ENCODE data around the gene IPPK. TPM values are rescaled to one million over a fixed set of nuclear protein-coding genes. Genes with fewer than 3 reads are reported as not detected.

Gene IPPK
- total RNA-seq, 3 donors from 2014 or later: 5.8 to 22.8 (median 12.1) TPM

GRCh38 chr9:92612816-92613215 lies 57.1 kb downstream of the IPPK start:
- DNase-seq (ENCODE audit: low spot score in 2 of 2): no peak
- Histone ChIP-seq H3K4me1 (no peaks in the 10 kb centered on the region), H3K27me3 (no peaks in the 10 kb centered on the region), H3K27ac (no peak overlapping the region), H3K9me3 (no peaks in the 10 kb centered on the region), H3K4me3 (no peak overlapping the region), H3K36me3 (no peaks in the 10 kb centered on the region)
- intact Hi-C loops (cut with DNase I; ENCODE audit: low total_unique reads): no loop called here
- TF ChIP-seq POLR2AphosphoS5 (IDR thresholded peaks at IDR 0.05): no peak
- TF ChIP-seq, protein P1, sequence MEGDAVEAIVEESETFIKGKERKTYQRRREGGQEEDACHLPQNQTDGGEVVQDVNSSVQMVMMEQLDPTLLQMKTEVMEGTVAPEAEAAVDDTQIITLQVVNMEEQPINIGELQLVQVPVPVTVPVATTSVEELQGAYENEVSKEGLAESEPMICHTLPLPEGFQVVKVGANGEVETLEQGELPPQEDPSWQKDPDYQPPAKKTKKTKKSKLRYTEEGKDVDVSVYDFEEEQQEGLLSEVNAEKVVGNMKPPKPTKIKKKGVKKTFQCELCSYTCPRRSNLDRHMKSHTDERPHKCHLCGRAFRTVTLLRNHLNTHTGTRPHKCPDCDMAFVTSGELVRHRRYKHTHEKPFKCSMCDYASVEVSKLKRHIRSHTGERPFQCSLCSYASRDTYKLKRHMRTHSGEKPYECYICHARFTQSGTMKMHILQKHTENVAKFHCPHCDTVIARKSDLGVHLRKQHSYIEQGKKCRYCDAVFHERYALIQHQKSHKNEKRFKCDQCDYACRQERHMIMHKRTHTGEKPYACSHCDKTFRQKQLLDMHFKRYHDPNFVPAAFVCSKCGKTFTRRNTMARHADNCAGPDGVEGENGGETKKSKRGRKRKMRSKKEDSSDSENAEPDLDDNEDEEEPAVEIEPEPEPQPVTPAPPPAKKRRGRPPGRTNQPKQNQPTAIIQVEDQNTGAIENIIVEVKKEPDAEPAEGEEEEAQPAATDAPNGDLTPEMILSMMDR (IDR thresholded peaks at IDR 0.05): no peak
- TF ChIP-seq POLR2A (IDR thresholded peaks at IDR 0.05): no peak

DNA sequence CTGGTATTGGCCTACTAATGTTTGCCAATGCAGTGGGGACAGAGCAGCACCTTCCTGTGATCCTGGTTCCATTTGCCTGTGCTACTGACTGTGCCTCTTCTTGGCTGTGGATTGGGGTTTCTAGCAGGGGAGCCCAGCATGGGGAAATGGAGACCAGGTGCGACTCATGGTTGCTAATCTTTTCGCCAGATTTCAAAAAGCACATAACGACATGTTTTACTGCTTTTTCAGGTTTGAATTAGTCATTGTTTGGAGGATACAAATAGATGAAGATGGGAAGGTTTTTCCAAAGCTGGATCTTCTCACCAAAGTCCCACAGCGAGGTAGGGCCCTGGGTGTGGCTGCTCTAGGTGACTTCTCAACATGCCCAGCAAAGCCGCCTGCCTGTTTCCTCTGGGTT lies 57.6 kb downstream of the IPPK start:
- no peak for TF ChIP-seq POLR2AphosphoS5 (IDR thresholded peaks at IDR 0.05)
- TF ChIP-seq POLR2A (IDR thresholded peaks at IDR 0.05): no peak
- TF ChIP-seq, protein P1 (IDR thresholded peaks at IDR 0.05): no peak
- Histone ChIP-seq H3K4me1 (no peaks in the 10 kb centered on the region), H3K27ac (no peak overlapping the region), H3K27me3 (no peaks in the 10 kb centered on the region), H3K9me3 (no peaks in the 10 kb centered on the region), H3K4me3 (no peak overlapping the region), H3K36me3 (no peaks in the 10 kb centered on the region)
- DNase-seq (ENCODE audit: low spot score in 2 of 2): no peak
- intact Hi-C loops (cut with DNase I; ENCODE audit: low total_unique reads): no loop called here

DNA sequence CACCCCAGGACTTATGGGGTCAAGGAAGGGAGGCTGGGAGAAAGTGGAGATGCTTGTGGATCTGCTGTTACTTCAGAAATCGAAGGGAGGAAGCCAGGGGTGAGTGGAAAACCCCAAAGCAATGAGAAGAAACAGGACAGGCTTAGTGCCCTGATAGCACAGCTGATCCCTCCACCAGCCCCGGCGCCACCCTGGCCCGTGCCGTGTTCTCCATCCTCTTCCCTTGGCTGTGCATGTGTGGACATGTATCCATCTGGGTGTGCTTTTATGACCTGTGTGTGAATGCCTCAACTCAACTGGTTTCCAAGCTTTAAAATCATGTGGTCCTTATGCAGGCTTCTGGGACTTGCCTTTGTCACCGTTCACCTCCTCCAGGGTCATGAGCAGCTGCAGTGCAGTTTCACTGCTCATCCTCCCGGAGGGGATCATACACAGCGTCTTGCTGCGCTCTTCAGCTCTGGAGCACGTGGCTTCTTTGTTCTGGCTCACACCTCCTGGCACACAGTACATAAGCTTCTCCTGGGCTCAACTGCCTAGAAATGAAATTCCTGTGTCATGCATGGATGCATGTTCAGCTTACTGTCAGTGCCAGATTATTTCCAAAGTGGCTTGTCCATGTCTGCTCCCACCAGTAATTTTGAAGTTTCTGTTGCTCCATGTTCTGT lies 58.2 kb downstream of the IPPK start:
- Histone ChIP-seq H3K4me1 (no peaks in the 10 kb centered on the region), H3K27ac (no peak overlapping the region), H3K36me3 (no peaks in the 10 kb centered on the region), H3K27me3 (no peaks in the 10 kb centered on the region), H3K4me3 (no peak overlapping the region), H3K9me3 (no peaks in the 10 kb centered on the region)
- intact Hi-C loops (cut with DNase I; ENCODE audit: low total_unique reads): no loop called here
- no peak for TF ChIP-seq POLR2A (IDR thresholded peaks at IDR 0.05)
- TF ChIP-seq, protein P1 (IDR thresholded peaks at IDR 0.05): no peak
- TF ChIP-seq POLR2AphosphoS5 (IDR thresholded peaks at IDR 0.05): no peak
- no peak for DNase-seq (ENCODE audit: low spot score in 2 of 2)

GRCh38 chr9:92610470-92611420 lies 59.2 kb downstream of the IPPK start:
- H3K9me3 ChIP-seq: no peaks in the 10 kb centered on the region
- DNase-seq (ENCODE audit: low spot score in 2 of 2): no peak
- H3K27ac ChIP-seq: no peak overlapping the region
- intact Hi-C loops (cut with DNase I; ENCODE audit: low total_unique reads): no loop called here
- H3K36me3 ChIP-seq: no peaks in the 10 kb centered on the region
- H3K4me3 ChIP-seq: no peak overlapping the region
- H3K27me3 ChIP-seq: no peaks in the 10 kb centered on the region
- no peaks in the 10 kb centered on the region for H3K4me1 ChIP-seq
- no peak for TF ChIP-seq POLR2AphosphoS5 (IDR thresholded peaks at IDR 0.05)
- TF ChIP-seq, protein P1 (IDR thresholded peaks at IDR 0.05): no peak
- no peak for TF ChIP-seq POLR2A (IDR thresholded peaks at IDR 0.05)

- intact Hi-C loops (cut with DNase I; ENCODE audit: low total_unique reads): no loop called here
- TF ChIP-seq POLR2AphosphoS5 (IDR thresholded peaks at IDR 0.05) (no peak), POLR2A (IDR thresholded peaks at IDR 0.05) (no peak)
- TF ChIP-seq, protein P1 (IDR thresholded peaks at IDR 0.05): no peak
Observed at GRCh38 chr9:92608909-92609445, 61.0 kb downstream of the IPPK start.

More at GRCh38 chr9:92608909-92609445, 61.0 kb downstream of the IPPK start:
- Histone ChIP-seq H3K4me3 (no peak overlapping the region), H3K27me3 (no peaks in the 10 kb centered on the region), H3K27ac (peak overlapping the region; percentile 21 to 58), H3K4me1 (no peaks in the 10 kb centered on the region), H3K36me3 (no peaks in the 10 kb centered on the region), H3K9me3 (peaks cover 0 to 6% of the 10 kb centered on the region in 2 donors)
- no peak for DNase-seq (ENCODE audit: low spot score in 2 of 2)
